Nephron (organoid): ENCODE data around the gene SLC28A3.
A peak's percentile ranks its signal among the peaks of the same experiment; 100 is the strongest.
"Not testable (repeated sequence)": the region's sequence is repeated elsewhere in the genome, so short reads cannot be mapped to it uniquely, and the experiment has no call there.

Experiments
- H3K27ac Mint-ChIP-seq, 3 experiments: 2 replicates each; pipeline ENCODE4 v1.8.0; 2020; ENCODE audit warnings: mixed read lengths in 3 of 3, mild to moderate bottlenecking in 2 of 3, moderate library complexity in 1 of 3
- H3K27me3 Mint-ChIP-seq: 2 replicates; pipeline ENCODE4 v1.8.0; 2021; ENCODE audit warnings: low read depth, mild to moderate bottlenecking, moderate library complexity, mixed read lengths
- H3K36me3 Mint-ChIP-seq: 2 replicates; pipeline ENCODE4 v1.8.0; 2020; ENCODE audit warnings: low read depth, mixed read lengths
- H3K4me1 Mint-ChIP-seq: 2 replicates; pipeline ENCODE4 v1.8.0; 2020; ENCODE audit warnings: mixed read lengths
- H3K4me3 Mint-ChIP-seq, 3 experiments: 2 replicates each; pipeline ENCODE4 v1.8.0; 2020; ENCODE audit warnings: mild to moderate bottlenecking in 3 of 3, mixed read lengths in 3 of 3, moderate library complexity in 2 of 3
- H3K9me3 Mint-ChIP-seq: 2 replicates; pipeline ENCODE4 v1.8.0; 2020; ENCODE audit warnings: mixed read lengths
- CTCF ChIP-seq, 3 experiments: fragments of 200-600 bp; sonication (generic); IDR thresholded peaks; one replicate each; pipeline ENCODE4 v1.5.0; 2021; ENCODE audit warnings: antibody characterized with exemption in 3 of 3; ENCODE audit not compliant: unreplicated experiment in 3 of 3

SLC28A3 gene

GRCh38 chr9:84374013-84374412 lies 33.5 kb upstream of the SLC28A3 start:
- no peaks in the 10 kb centered on the region for H3K4me1 Mint-ChIP-seq
- H3K27me3 Mint-ChIP-seq, result peaks cover 15% of the 10 kb centered on the region
- H3K27ac Mint-ChIP-seq, result no peak overlapping the region
- no peaks in the 10 kb centered on the region for H3K9me3 Mint-ChIP-seq
- no peak overlapping the region for H3K4me3 Mint-ChIP-seq
- no peak for TF ChIP-seq CTCF (IDR thresholded peaks at IDR 0.05; ENCODE audit: unreplicated experiment in 3 of 3)
- no peaks in the 10 kb centered on the region for H3K36me3 Mint-ChIP-seq

- peak overlapping the region in 1 of 3 experiments; percentile 66 for H3K27ac Mint-ChIP-seq
- H3K9me3 Mint-ChIP-seq, result no peaks in the 10 kb centered on the region
- no peak overlapping the region for H3K4me3 Mint-ChIP-seq
- H3K27me3 Mint-ChIP-seq, result peaks cover 14% of the 10 kb centered on the region
- TF ChIP-seq CTCF (IDR thresholded peaks at IDR 0.05; ENCODE audit: unreplicated experiment in 3 of 3), result no peak
- H3K4me1 Mint-ChIP-seq, result no peaks in the 10 kb centered on the region
- no peaks in the 10 kb centered on the region for H3K36me3 Mint-ChIP-seq
Measured at GRCh38 chr9:84371737-84372136, 31.2 kb upstream of the SLC28A3 start.

- Mint-ChIP-seq H3K27ac (no peak overlapping the region), H3K27me3 (peaks cover 10% of the 10 kb centered on the region), H3K36me3 (no peaks in the 10 kb centered on the region), H3K4me1 (no peaks in the 10 kb centered on the region), H3K9me3 (peaks cover 6% of the 10 kb centered on the region), H3K4me3 (no peak overlapping the region)
- no peak for TF ChIP-seq CTCF (IDR thresholded peaks at IDR 0.05; ENCODE audit: unreplicated experiment in 3 of 3)
Measured at GRCh38 chr9:84368601-84369000, 28.0 kb upstream of the SLC28A3 start.

- not testable (repeated sequence) for H3K27ac Mint-ChIP-seq, H3K4me3 Mint-ChIP-seq, H3K9me3 Mint-ChIP-seq, H3K36me3 Mint-ChIP-seq, H3K27me3 Mint-ChIP-seq, H3K4me1 Mint-ChIP-seq
Measured at GRCh38 chr9:84367726-84368125, 27.2 kb upstream of the SLC28A3 start.

GRCh38 chr9:84366683-84367082 lies 26.1 kb upstream of the SLC28A3 start:
- peaks cover 6% of the 10 kb centered on the region for H3K9me3 Mint-ChIP-seq
- H3K27me3 Mint-ChIP-seq, result peaks cover 3% of the 10 kb centered on the region
- TF ChIP-seq CTCF (IDR thresholded peaks at IDR 0.05; ENCODE audit: unreplicated experiment in 3 of 3), result no peak
- no peaks in the 10 kb centered on the region for H3K36me3 Mint-ChIP-seq
- H3K27ac Mint-ChIP-seq, result no peak overlapping the region
- H3K4me3 Mint-ChIP-seq, result no peak overlapping the region
- H3K4me1 Mint-ChIP-seq, result no peaks in the 10 kb centered on the region

- H3K4me3 Mint-ChIP-seq, H3K4me1 Mint-ChIP-seq, H3K27me3 Mint-ChIP-seq, H3K36me3 Mint-ChIP-seq, H3K9me3 Mint-ChIP-seq, H3K27ac Mint-ChIP-seq: not testable (repeated sequence)
Measured at GRCh38 chr9:84364894-84365490, 24.4 kb upstream of the SLC28A3 start.

GRCh38 chr9:84361645-84362044 lies 21.1 kb upstream of the SLC28A3 start:
- Mint-ChIP-seq H3K9me3 (peaks cover 8% of the 10 kb centered on the region), H3K36me3 (no peaks in the 10 kb centered on the region), H3K27ac (no peak overlapping the region), H3K4me1 (no peaks in the 10 kb centered on the region), H3K4me3 (no peak overlapping the region), H3K27me3 (no peaks in the 10 kb centered on the region)
- no peak for TF ChIP-seq CTCF (IDR thresholded peaks at IDR 0.05; ENCODE audit: unreplicated experiment in 3 of 3)
